GM10847 (cell line): ENCODE measurements around the gene MPP2.

ENCODE experiments used
- POLR2A ChIP-seq: IDR thresholded peaks from 2 replicates; pipeline ENCODE4 v1.6.1; 2011; ENCODE audit not compliant: insufficient read length; ENCODE audit errors: extremely low read depth

The MPP2 gene

GRCh38 chr17:43892647-43892952 lies 14.7 kb downstream of the MPP2 start:
- no peak for TF ChIP-seq POLR2A

- TF ChIP-seq POLR2A = no peak
These were observed 15.3 kb downstream of the MPP2 start for GRCh38 chr17:43891851-43892646.

- no peak for TF ChIP-seq POLR2A
These were observed 17.1 kb downstream of the MPP2 start for GRCh38 chr17:43890240-43890639.

DNA sequence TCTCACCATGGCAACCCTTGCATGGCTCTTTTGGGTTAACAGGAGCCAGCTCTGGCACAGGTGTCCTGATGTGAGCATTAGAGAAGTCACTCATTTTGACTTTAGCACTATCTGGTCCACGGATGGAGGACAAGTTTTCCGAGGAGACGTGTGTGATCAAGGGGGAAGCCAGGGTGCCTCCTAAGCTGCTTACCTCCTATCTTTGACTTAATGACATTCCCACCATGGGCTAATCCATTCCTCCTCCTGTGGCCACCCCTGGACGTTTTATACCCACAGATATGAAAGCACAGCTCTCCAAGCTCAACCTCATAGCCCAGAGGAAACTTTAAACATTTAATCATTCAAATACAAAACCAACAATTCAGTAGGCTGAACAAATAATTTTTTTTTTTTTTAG lies 18.8 kb downstream of the MPP2 start:
- no peak for TF ChIP-seq POLR2A

DNA sequence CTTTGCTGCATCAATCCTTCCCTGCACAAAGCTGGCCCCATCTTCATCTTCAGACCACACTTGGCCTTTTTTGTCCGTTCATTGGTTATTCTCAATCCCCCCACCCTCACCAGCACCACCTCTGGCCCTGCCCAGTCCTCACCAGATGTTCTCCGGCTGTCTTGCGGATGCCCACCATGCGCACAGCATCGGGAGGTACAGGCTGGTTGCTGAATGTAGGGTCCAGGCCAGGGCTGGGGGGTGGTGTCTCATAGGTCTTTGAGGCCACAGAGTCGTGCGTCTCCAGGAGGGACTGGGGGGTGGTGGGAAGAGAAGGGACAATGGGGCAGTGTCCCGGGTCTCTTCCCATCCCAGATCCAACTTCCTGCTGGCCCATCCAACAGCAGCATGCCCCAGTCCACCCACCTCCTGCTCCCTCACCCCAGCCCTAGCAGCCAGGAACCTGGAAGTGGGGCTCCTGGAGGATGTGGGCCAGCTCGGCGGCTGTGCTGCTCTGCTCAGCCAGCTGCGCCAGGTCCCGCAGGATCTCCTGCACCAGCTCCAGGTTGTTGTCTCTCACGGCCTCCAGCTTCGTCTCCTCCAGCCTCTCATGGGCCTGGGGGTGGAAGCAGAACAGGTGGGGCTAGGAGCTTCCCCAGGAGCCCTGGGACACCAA lies 24.4 kb downstream of the MPP2 start:
- TF ChIP-seq POLR2A = no peak

DNA sequence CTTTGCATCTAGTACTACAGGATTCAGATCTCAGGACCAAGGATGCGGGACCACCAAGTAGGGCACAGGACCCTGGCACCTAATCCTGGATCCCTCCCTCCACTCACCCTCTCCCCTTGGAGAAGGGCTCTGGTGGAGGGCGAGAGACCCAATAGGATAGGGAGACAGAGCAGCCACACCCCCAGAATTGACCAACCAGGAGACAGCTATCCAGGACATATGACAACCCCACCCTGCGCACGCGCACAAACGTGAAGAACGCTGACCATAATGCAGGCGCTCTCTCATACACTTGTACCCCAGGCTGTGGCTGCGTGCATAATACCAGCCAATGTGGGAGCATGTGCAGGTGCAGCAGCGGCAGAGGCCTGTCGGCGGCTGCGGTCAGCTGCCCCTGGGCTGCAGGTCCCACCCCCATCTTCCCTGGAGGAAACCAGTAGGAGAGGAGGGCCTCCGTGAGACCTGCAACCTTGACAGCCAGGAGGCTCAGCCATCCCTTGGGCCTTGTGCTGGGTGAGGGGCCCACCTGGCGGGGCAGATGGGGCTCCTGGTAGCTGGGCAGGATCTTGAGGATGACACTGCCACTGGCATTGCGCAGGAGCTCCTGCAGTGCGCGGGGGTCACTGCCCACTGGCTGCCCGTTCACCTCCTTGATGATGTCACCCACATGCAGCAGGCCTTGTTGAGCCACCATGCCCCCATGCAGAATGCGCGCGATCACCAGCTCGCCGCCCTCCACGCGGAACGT lies 25.4 kb downstream of the MPP2 start:
- no peak for TF ChIP-seq POLR2A

DNA sequence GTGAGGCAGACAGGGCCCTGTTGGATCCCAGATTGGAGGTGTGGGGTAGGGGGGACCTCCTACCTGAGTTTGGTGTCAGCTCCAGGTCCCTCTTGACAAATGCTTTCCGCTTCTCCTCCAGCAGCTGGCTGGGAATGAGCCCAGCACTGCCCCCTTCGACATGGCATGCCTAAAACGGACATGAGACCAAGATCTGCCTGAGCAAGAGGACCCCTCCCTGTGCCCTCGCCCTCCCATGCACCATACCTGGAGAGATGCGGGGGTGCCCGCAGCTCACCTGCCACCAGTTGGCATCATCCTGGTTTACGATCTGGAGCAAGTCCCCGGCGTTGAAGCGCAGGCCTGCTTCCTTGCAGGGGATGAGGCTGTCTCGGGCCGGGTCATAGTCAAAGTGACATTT lies 26.2 kb downstream of the MPP2 start:
- no peak for TF ChIP-seq POLR2A

GRCh38 chr17:43880420-43880991 lies 26.8 kb downstream of the MPP2 start:
- TF ChIP-seq POLR2A = no peak

DNA sequence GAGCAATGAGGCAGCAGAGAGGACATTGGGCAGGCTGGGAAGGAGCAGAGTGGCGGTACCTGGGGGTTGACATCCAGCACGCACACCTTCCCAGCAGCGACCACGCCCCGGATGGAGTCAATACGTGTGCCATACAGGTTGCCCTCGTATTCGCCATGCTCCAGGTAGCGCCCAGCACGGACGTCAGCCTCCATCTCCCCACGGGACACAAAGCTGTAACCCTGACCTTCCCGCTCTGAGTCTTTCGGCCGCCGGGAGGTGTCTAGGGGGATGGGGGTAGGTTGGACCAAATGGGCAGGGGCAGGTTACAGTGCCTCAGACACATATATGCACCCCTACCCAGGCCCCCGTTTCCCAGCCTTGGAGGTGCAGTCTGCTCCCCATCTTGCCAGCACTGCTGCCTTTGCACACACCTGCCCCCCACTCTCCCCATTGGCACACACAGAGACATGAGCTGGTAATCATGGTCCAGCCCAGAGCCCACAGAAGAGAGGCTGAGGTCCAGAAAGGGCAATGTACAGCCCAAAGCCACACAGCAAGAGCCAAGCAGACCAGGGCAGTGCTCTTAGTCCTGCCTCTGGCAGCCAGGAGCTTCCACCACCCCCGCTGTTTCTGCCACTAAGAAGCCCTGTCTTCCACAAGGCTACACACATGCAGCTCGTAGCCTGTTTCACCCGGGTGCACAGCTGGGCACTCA lies 27.5 kb downstream of the MPP2 start:
- no peak for TF ChIP-seq POLR2A

DNA sequence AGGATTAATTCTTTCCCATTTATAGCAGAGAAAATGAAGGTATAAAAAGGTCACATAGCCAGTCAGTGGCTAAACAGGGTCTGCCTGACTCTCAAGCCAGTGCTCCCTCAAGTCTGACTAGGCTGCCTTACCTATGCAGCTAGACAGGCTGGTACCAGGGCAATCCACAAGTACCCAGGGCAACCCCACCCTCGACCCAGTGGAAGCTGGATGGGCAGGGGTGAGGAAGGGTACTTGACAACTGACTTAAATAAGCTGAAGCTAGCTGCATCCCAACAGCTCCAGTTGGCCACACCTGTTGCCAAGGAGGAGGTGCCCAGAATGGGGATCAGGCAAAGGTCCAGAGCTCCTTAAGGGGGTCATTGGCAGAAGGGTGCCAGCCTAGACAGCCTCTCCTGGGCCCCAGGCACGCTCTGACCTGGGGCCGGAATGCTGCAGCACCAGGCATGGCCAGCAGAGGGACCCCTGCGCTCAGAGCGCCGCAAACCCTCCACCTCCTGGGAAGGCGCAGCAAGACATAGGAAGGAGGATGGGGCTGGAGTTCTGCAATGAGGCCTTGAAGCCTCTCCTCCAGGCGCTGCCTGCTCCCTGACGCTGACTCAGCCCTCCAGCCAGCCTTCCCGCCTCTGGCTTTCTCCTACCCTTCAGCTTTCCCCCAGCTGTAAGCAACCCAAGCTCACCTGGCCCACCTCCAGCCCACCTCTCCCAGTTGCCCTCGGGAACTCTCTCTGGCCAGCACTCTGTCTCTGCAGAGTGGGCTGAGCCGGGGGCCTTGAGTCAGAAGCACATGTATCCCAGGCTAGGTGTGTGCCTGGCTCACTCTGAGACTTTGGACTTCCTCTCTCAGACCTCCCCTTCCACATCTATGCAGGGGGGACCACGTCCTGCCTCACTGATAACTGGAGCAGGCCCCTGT lies 28.8 kb downstream of the MPP2 start:
- TF ChIP-seq POLR2A = no peak

DNA sequence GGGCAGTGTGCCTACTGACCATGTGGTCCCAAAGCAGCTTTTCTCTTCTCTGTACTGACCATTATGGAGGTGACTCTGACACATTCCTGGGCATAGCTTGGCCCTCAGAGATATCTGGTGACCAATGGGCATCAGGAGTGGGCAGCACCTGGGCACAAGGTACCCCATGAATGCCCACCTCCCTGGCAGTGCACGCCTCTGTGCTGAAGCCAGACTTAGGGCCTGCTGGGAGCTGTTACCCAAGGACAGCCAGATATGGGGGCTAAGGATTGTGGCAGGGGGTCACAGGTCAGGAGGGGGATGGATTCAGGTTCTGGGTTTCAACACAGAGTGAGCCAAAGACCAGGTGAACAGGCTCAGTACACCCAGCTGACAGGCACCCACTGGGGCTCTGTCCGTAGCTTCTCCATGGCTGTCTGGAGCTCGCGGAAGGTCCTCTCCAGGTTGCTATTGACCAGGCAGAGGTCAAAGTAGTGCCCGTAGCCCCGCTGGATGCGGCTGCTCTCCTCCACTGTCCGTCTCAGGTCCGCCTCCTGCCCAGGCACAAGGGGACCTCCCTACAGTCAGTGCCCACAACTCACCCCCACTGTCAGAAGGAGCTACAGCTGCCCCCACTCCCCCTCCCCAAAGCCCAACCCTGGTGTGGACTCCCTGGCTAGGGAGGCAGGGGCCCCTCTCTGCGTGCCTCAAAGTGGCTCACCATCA lies 29.7 kb downstream of the MPP2 start:
- TF ChIP-seq POLR2A = no peak

- no peak for TF ChIP-seq POLR2A
These were observed 30.3 kb downstream of the MPP2 start for GRCh38 chr17:43877031-43877430.

- TF ChIP-seq POLR2A = no peak
These were observed 31.7 kb downstream of the MPP2 start for GRCh38 chr17:43875476-43876147.
